ENCODE measurements around the gene ZBTB47.

Gene ZBTB47

GRCh38 chr3:42698911-42699230, 45.4 kb downstream of the ZBTB47 start:
- H3K27ac ChIP-seq (replicated peaks; ENCODE audit: low read length): no peak overlapping the region
- H3K23ac ChIP-seq (ENCODE audit: low read depth, low read length, poor library complexity): no peak overlapping the region
- H2AFZ ChIP-seq (ENCODE audit: low read length): no peak overlapping the region

GRCh38 chr3:42699511-42699971, 46.0 kb downstream of the ZBTB47 start:
- DNase-seq (ENCODE audit: low spot score): no peak
- Histone ChIP-seq H2BK12ac (ENCODE audit: low read length) (no peak overlapping the region), H4K91ac (ENCODE audit: low read depth, low read length, poor library complexity) (no peak overlapping the region)

More at GRCh38 chr3:42698911-42699230, 45.4 kb downstream of the ZBTB47 start:
- no peaks in the 10 kb centered on the region for H3K36me3 ChIP-seq (replicated peaks in 1 of 2; ENCODE audit: control insufficient read depth in 2 of 2, insufficient read depth in 2 of 2, low read length in 2 of 2)
- H3K4me3 ChIP-seq (ENCODE audit: low read length in 2 of 2): no peak overlapping the region
- no peak overlapping the region for H3K14ac ChIP-seq (ENCODE audit: low read length)
- H3K9me3 ChIP-seq (replicated peaks in 1 of 2; ENCODE audit: control insufficient read depth in 2 of 2, insufficient read depth in 1 of 2, low read depth in 1 of 2, low read length in 2 of 2): no peaks in the 10 kb centered on the region
- H3K9ac ChIP-seq (ENCODE audit: low read depth, low read length, poor library complexity): no peak overlapping the region
- no peak overlapping the region for H2BK12ac ChIP-seq (ENCODE audit: low read length)
- peak overlapping the region; percentile 48 for H3K18ac ChIP-seq (ENCODE audit: low read length)
- H3K27me3 ChIP-seq (ENCODE audit: control insufficient read depth in 3 of 3, insufficient read depth in 3 of 3, low read depth in 1 of 3, low read length in 3 of 3): peaks cover 0 to 43% (median 0%) of the 10 kb centered on the region in 3 experiments
- H4K8ac ChIP-seq (ENCODE audit: low read depth, low read length): no peak overlapping the region
- H2AK5ac ChIP-seq (ENCODE audit: low read depth, low read length): no peak overlapping the region
- no peak overlapping the region for H2BK120ac ChIP-seq (ENCODE audit: low read depth, low read length)
- H3K4me1 ChIP-seq (ENCODE audit: control insufficient read depth in 2 of 2, insufficient read depth in 1 of 2, low read depth in 1 of 2, low read length in 2 of 2): peaks cover 0 to 4% of the 10 kb centered on the region in 2 donors
- no peak for DNase-seq (ENCODE audit: low spot score)
- H2BK15ac ChIP-seq (ENCODE audit: low read length): no peak overlapping the region
- no peak overlapping the region for H4K91ac ChIP-seq (ENCODE audit: low read depth, low read length, poor library complexity)
- H2BK5ac ChIP-seq (ENCODE audit: low read length): no peak overlapping the region
- no peak overlapping the region for H3K4me2 ChIP-seq (ENCODE audit: insufficient read depth, low read length, poor library complexity, severe bottlenecking)
- WGBS, 2 donors (ENCODE audit: extremely low coverage in 2 of 2, insufficient read length in 2 of 2, insufficient replicate concordance in 1 of 2): no CpG with 5 or more reads among the region's 9 CpGs
- peaks cover 1% of the 10 kb centered on the region for H3K79me1 ChIP-seq (ENCODE audit: low read depth, low read length)
- H3K4ac ChIP-seq (ENCODE audit: low read length): no peak overlapping the region

GRCh38 chr3:42700366-42701288, 47.1 kb downstream of the ZBTB47 start:
- Histone ChIP-seq H4K8ac (ENCODE audit: low read depth, low read length) (no peak overlapping the region), H3K9ac (ENCODE audit: low read depth, low read length, poor library complexity) (no peak overlapping the region), H3K36me3 (replicated peaks in 1 of 2; ENCODE audit: control insufficient read depth in 2 of 2, insufficient read depth in 2 of 2, low read length in 2 of 2) (no peaks in the 10 kb centered on the region), H3K4me3 (ENCODE audit: low read length in 2 of 2) (no peak overlapping the region), H4K91ac (ENCODE audit: low read depth, low read length, poor library complexity) (no peak overlapping the region), H3K4me1 (ENCODE audit: control insufficient read depth in 2 of 2, insufficient read depth in 1 of 2, low read depth in 1 of 2, low read length in 2 of 2) (peaks cover 0 to 4% of the 10 kb centered on the region in 2 donors), H3K27me3 (ENCODE audit: control insufficient read depth in 3 of 3, insufficient read depth in 3 of 3, low read depth in 1 of 3, low read length in 3 of 3) (peaks cover 0 to 47% (median 0%) of the 10 kb centered on the region in 3 experiments), H2BK15ac (ENCODE audit: low read length) (no peak overlapping the region), H2BK12ac (ENCODE audit: low read length) (no peak overlapping the region), H2AFZ (ENCODE audit: low read length) (no peak overlapping the region), H3K18ac (ENCODE audit: low read length) (no peak overlapping the region), H2AK5ac (ENCODE audit: low read depth, low read length) (no peak overlapping the region), H3K4me2 (ENCODE audit: insufficient read depth, low read length, poor library complexity, severe bottlenecking) (no peak overlapping the region), H3K14ac (ENCODE audit: low read length) (no peak overlapping the region), H3K4ac (ENCODE audit: low read length) (no peak overlapping the region), H3K79me1 (ENCODE audit: low read depth, low read length) (peaks cover 1% of the 10 kb centered on the region), H2BK5ac (ENCODE audit: low read length) (no peak overlapping the region), H3K23ac (ENCODE audit: low read depth, low read length, poor library complexity) (no peak overlapping the region), H3K27ac (replicated peaks; ENCODE audit: low read length) (no peak overlapping the region), H3K9me3 (replicated peaks in 1 of 2; ENCODE audit: control insufficient read depth in 2 of 2, insufficient read depth in 1 of 2, low read depth in 1 of 2, low read length in 2 of 2) (no peaks in the 10 kb centered on the region), H2BK120ac (ENCODE audit: low read depth, low read length) (no peak overlapping the region)
- WGBS, 2 donors (ENCODE audit: extremely low coverage in 2 of 2, insufficient read length in 2 of 2, insufficient replicate concordance in 1 of 2): no CpG with 5 or more reads among the region's 15 CpGs
- DNase-seq (ENCODE audit: low spot score): no peak

More at GRCh38 chr3:42699511-42699971, 46.0 kb downstream of the ZBTB47 start:
- Histone ChIP-seq H3K4me1 (ENCODE audit: control insufficient read depth in 2 of 2, insufficient read depth in 1 of 2, low read depth in 1 of 2, low read length in 2 of 2) (peaks cover 0 to 4% of the 10 kb centered on the region in 2 donors), H3K4ac (ENCODE audit: low read length) (no peak overlapping the region), H3K9ac (ENCODE audit: low read depth, low read length, poor library complexity) (no peak overlapping the region), H3K36me3 (replicated peaks in 1 of 2; ENCODE audit: control insufficient read depth in 2 of 2, insufficient read depth in 2 of 2, low read length in 2 of 2) (no peaks in the 10 kb centered on the region), H3K27me3 (ENCODE audit: control insufficient read depth in 3 of 3, insufficient read depth in 3 of 3, low read depth in 1 of 3, low read length in 3 of 3) (peaks cover 0 to 43% (median 0%) of the 10 kb centered on the region in 3 experiments), H3K9me3 (replicated peaks in 1 of 2; ENCODE audit: control insufficient read depth in 2 of 2, insufficient read depth in 1 of 2, low read depth in 1 of 2, low read length in 2 of 2) (no peaks in the 10 kb centered on the region), H2AFZ (ENCODE audit: low read length) (no peak overlapping the region), H4K8ac (ENCODE audit: low read depth, low read length) (no peak overlapping the region), H3K18ac (ENCODE audit: low read length) (no peak overlapping the region), H3K79me1 (ENCODE audit: low read depth, low read length) (peaks cover 1% of the 10 kb centered on the region), H3K23ac (ENCODE audit: low read depth, low read length, poor library complexity) (no peak overlapping the region), H2BK5ac (ENCODE audit: low read length) (no peak overlapping the region), H2BK120ac (ENCODE audit: low read depth, low read length) (no peak overlapping the region), H2AK5ac (ENCODE audit: low read depth, low read length) (no peak overlapping the region), H3K4me2 (ENCODE audit: insufficient read depth, low read length, poor library complexity, severe bottlenecking) (no peak overlapping the region), H3K14ac (ENCODE audit: low read length) (no peak overlapping the region), H3K4me3 (ENCODE audit: low read length in 2 of 2) (no peak overlapping the region), H2BK15ac (ENCODE audit: low read length) (no peak overlapping the region), H3K27ac (replicated peaks; ENCODE audit: low read length) (no peak overlapping the region)
- WGBS, 2 donors (ENCODE audit: extremely low coverage in 2 of 2, insufficient read length in 2 of 2, insufficient replicate concordance in 1 of 2): no CpG with 5 or more reads among the region's 10 CpGs

GRCh38 chr3:42701371-42702065, 48.0 kb downstream of the ZBTB47 start:
- H3K4me2 ChIP-seq (ENCODE audit: insufficient read depth, low read length, poor library complexity, severe bottlenecking): no peak overlapping the region
- no peaks in the 10 kb centered on the region for H3K36me3 ChIP-seq (replicated peaks in 1 of 2; ENCODE audit: control insufficient read depth in 2 of 2, insufficient read depth in 2 of 2, low read length in 2 of 2)
- no peak overlapping the region for H2BK120ac ChIP-seq (ENCODE audit: low read depth, low read length)
- peaks cover 1% of the 10 kb centered on the region for H3K79me1 ChIP-seq (ENCODE audit: low read depth, low read length)
- peak overlapping the region; percentile 69 for H3K18ac ChIP-seq (ENCODE audit: low read length)
- H2BK15ac ChIP-seq (ENCODE audit: low read length): no peak overlapping the region
- H3K23ac ChIP-seq (ENCODE audit: low read depth, low read length, poor library complexity): no peak overlapping the region
- H2AK5ac ChIP-seq (ENCODE audit: low read depth, low read length): no peak overlapping the region
- DNase-seq (ENCODE audit: low spot score): peak; percentile 77
- H2AFZ ChIP-seq (ENCODE audit: low read length): no peak overlapping the region
- no peaks in the 10 kb centered on the region for H3K9me3 ChIP-seq (replicated peaks in 1 of 2; ENCODE audit: control insufficient read depth in 2 of 2, insufficient read depth in 1 of 2, low read depth in 1 of 2, low read length in 2 of 2)
- no peak overlapping the region for H3K9ac ChIP-seq (ENCODE audit: low read depth, low read length, poor library complexity)
- H3K4ac ChIP-seq (ENCODE audit: low read length): no peak overlapping the region
- H4K91ac ChIP-seq (ENCODE audit: low read depth, low read length, poor library complexity): no peak overlapping the region
- H2BK12ac ChIP-seq (ENCODE audit: low read length): no peak overlapping the region
- H3K27ac ChIP-seq (replicated peaks; ENCODE audit: low read length): no peak overlapping the region
- no peak overlapping the region for H3K14ac ChIP-seq (ENCODE audit: low read length)
- peaks cover 0 to 46% (median 0%) of the 10 kb centered on the region in 3 experiments for H3K27me3 ChIP-seq (ENCODE audit: control insufficient read depth in 3 of 3, insufficient read depth in 3 of 3, low read depth in 1 of 3, low read length in 3 of 3)
- WGBS, 2 donors (ENCODE audit: extremely low coverage in 2 of 2, insufficient read length in 2 of 2, insufficient replicate concordance in 1 of 2): no CpG with 5 or more reads among the region's 15 CpGs
- H3K4me3 ChIP-seq (ENCODE audit: low read length in 2 of 2): no peak overlapping the region
- H4K8ac ChIP-seq (ENCODE audit: low read depth, low read length): no peak overlapping the region
- no peak overlapping the region for H2BK5ac ChIP-seq (ENCODE audit: low read length)
- H3K4me1 ChIP-seq (ENCODE audit: control insufficient read depth in 2 of 2, insufficient read depth in 1 of 2, low read depth in 1 of 2, low read length in 2 of 2): peaks cover 0 to 4% of the 10 kb centered on the region in 2 donors

Measured in neuronal stem cell (in vitro differentiated cells).